ENCODE measurements around the gene NRDE2.

NRDE2 gene

GRCh38 chr14:90287791-90288190 is 44.0 kb downstream of the NRDE2 start:
- Histone ChIP-seq H3K4me3 (ENCODE audit: low read length) (no peak overlapping the region), H3K27ac (ENCODE audit: low read depth, low read length) (no peak overlapping the region), H3K4me1 (ENCODE audit: control insufficient read depth, insufficient read depth, low read length) (no peaks in the 10 kb centered on the region), H3K36me3 (ENCODE audit: control insufficient read depth, insufficient read depth, low read length) (peaks cover 29% of the 10 kb centered on the region), H3K27me3 (ENCODE audit: control insufficient read depth, insufficient read depth, low read length) (no peaks in the 10 kb centered on the region), H3K9ac (ENCODE audit: low read length) (no peak overlapping the region)

- Histone ChIP-seq H3K36me3 (ENCODE audit: control insufficient read depth, insufficient read depth, low read length) (peaks cover 11% of the 10 kb centered on the region), H3K9ac (ENCODE audit: low read length) (no peak overlapping the region), H3K4me1 (ENCODE audit: control insufficient read depth, insufficient read depth, low read length) (no peaks in the 10 kb centered on the region), H3K27me3 (ENCODE audit: control insufficient read depth, insufficient read depth, low read length) (no peaks in the 10 kb centered on the region), H3K4me3 (ENCODE audit: low read length) (no peak overlapping the region), H3K27ac (ENCODE audit: low read depth, low read length) (no peak overlapping the region)
Observed at GRCh38 chr14:90281756-90282155, 50.0 kb downstream of the NRDE2 start.

- H3K9ac ChIP-seq (ENCODE audit: low read length), result no peak overlapping the region
- no peaks in the 10 kb centered on the region for H3K4me1 ChIP-seq (ENCODE audit: control insufficient read depth, insufficient read depth, low read length)
- no peak overlapping the region for H3K4me3 ChIP-seq (ENCODE audit: low read length)
- no peaks in the 10 kb centered on the region for H3K27me3 ChIP-seq (ENCODE audit: control insufficient read depth, insufficient read depth, low read length)
- peaks cover 12% of the 10 kb centered on the region for H3K36me3 ChIP-seq (ENCODE audit: control insufficient read depth, insufficient read depth, low read length)
- no peak overlapping the region for H3K27ac ChIP-seq (ENCODE audit: low read depth, low read length)
Observed at GRCh38 chr14:90281261-90281660, 50.5 kb downstream of the NRDE2 start.

- peaks cover 12% of the 10 kb centered on the region for H3K36me3 ChIP-seq (ENCODE audit: control insufficient read depth, insufficient read depth, low read length)
- H3K4me3 ChIP-seq (ENCODE audit: low read length), result no peak overlapping the region
- H3K27ac ChIP-seq (ENCODE audit: low read depth, low read length), result no peak overlapping the region
- H3K9ac ChIP-seq (ENCODE audit: low read length), result no peak overlapping the region
- no peaks in the 10 kb centered on the region for H3K27me3 ChIP-seq (ENCODE audit: control insufficient read depth, insufficient read depth, low read length)
- no peaks in the 10 kb centered on the region for H3K4me1 ChIP-seq (ENCODE audit: control insufficient read depth, insufficient read depth, low read length)
Observed at GRCh38 chr14:90280096-90280495, 51.6 kb downstream of the NRDE2 start.

GRCh38 chr14:90278199-90279175 is 53.3 kb downstream of the NRDE2 start:
- Histone ChIP-seq H3K4me1 (ENCODE audit: control insufficient read depth, insufficient read depth, low read length) (no peaks in the 10 kb centered on the region), H3K9ac (ENCODE audit: low read length) (no peak overlapping the region), H3K27ac (ENCODE audit: low read depth, low read length) (no peak overlapping the region), H3K27me3 (ENCODE audit: control insufficient read depth, insufficient read depth, low read length) (no peaks in the 10 kb centered on the region), H3K4me3 (ENCODE audit: low read length) (no peak overlapping the region), H3K36me3 (ENCODE audit: control insufficient read depth, insufficient read depth, low read length) (peaks cover 14% of the 10 kb centered on the region)

GRCh38 chr14:90277581-90278198 is 54.1 kb downstream of the NRDE2 start:
- H3K9ac ChIP-seq (ENCODE audit: low read length), result no peak overlapping the region
- no peak overlapping the region for H3K4me3 ChIP-seq (ENCODE audit: low read length)
- no peak overlapping the region for H3K27ac ChIP-seq (ENCODE audit: low read depth, low read length)
- no peaks in the 10 kb centered on the region for H3K27me3 ChIP-seq (ENCODE audit: control insufficient read depth, insufficient read depth, low read length)
- H3K4me1 ChIP-seq (ENCODE audit: control insufficient read depth, insufficient read depth, low read length), result no peaks in the 10 kb centered on the region
- H3K36me3 ChIP-seq (ENCODE audit: control insufficient read depth, insufficient read depth, low read length), result peaks cover 17% of the 10 kb centered on the region

- H3K36me3 ChIP-seq (ENCODE audit: control insufficient read depth, insufficient read depth, low read length), result peaks cover 19% of the 10 kb centered on the region
- no peak overlapping the region for H3K9ac ChIP-seq (ENCODE audit: low read length)
- H3K4me3 ChIP-seq (ENCODE audit: low read length), result no peak overlapping the region
- no peaks in the 10 kb centered on the region for H3K4me1 ChIP-seq (ENCODE audit: control insufficient read depth, insufficient read depth, low read length)
- H3K27me3 ChIP-seq (ENCODE audit: control insufficient read depth, insufficient read depth, low read length), result no peaks in the 10 kb centered on the region
- H3K27ac ChIP-seq (ENCODE audit: low read depth, low read length), result no peak overlapping the region
Observed at GRCh38 chr14:90276646-90277367, 54.9 kb downstream of the NRDE2 start.

GRCh38 chr14:90275820-90276219 is 55.9 kb downstream of the NRDE2 start:
- no peaks in the 10 kb centered on the region for H3K4me1 ChIP-seq (ENCODE audit: control insufficient read depth, insufficient read depth, low read length)
- no peak overlapping the region for H3K27ac ChIP-seq (ENCODE audit: low read depth, low read length)
- no peak overlapping the region for H3K4me3 ChIP-seq (ENCODE audit: low read length)
- H3K36me3 ChIP-seq (ENCODE audit: control insufficient read depth, insufficient read depth, low read length), result peaks cover 19% of the 10 kb centered on the region
- no peak overlapping the region for H3K9ac ChIP-seq (ENCODE audit: low read length)
- no peaks in the 10 kb centered on the region for H3K27me3 ChIP-seq (ENCODE audit: control insufficient read depth, insufficient read depth, low read length)

- peaks cover 22% of the 10 kb centered on the region for H3K36me3 ChIP-seq (ENCODE audit: control insufficient read depth, insufficient read depth, low read length)
- no peaks in the 10 kb centered on the region for H3K4me1 ChIP-seq (ENCODE audit: control insufficient read depth, insufficient read depth, low read length)
- H3K27ac ChIP-seq (ENCODE audit: low read depth, low read length), result no peak overlapping the region
- H3K27me3 ChIP-seq (ENCODE audit: control insufficient read depth, insufficient read depth, low read length), result no peaks in the 10 kb centered on the region
- H3K9ac ChIP-seq (ENCODE audit: low read length), result no peak overlapping the region
- H3K4me3 ChIP-seq (ENCODE audit: low read length), result no peak overlapping the region
Observed at GRCh38 chr14:90275458-90275814, 56.3 kb downstream of the NRDE2 start.

GRCh38 chr14:90274808-90275457 is 56.8 kb downstream of the NRDE2 start:
- Histone ChIP-seq H3K4me1 (ENCODE audit: control insufficient read depth, insufficient read depth, low read length) (no peaks in the 10 kb centered on the region), H3K27ac (ENCODE audit: low read depth, low read length) (no peak overlapping the region), H3K27me3 (ENCODE audit: control insufficient read depth, insufficient read depth, low read length) (no peaks in the 10 kb centered on the region), H3K36me3 (ENCODE audit: control insufficient read depth, insufficient read depth, low read length) (peaks cover 27% of the 10 kb centered on the region), H3K9ac (ENCODE audit: low read length) (no peak overlapping the region), H3K4me3 (ENCODE audit: low read length) (no peak overlapping the region)

- Histone ChIP-seq H3K9ac (ENCODE audit: low read length) (no peak overlapping the region), H3K27me3 (ENCODE audit: control insufficient read depth, insufficient read depth, low read length) (no peaks in the 10 kb centered on the region), H3K27ac (ENCODE audit: low read depth, low read length) (no peak overlapping the region), H3K4me1 (ENCODE audit: control insufficient read depth, insufficient read depth, low read length) (no peaks in the 10 kb centered on the region), H3K36me3 (ENCODE audit: control insufficient read depth, insufficient read depth, low read length) (peaks cover 24% of the 10 kb centered on the region), H3K4me3 (ENCODE audit: low read length) (no peak overlapping the region)
Observed at GRCh38 chr14:90274019-90274418, 57.7 kb downstream of the NRDE2 start.

GRCh38 chr14:90273532-90273931 is 58.2 kb downstream of the NRDE2 start:
- Histone ChIP-seq H3K27me3 (ENCODE audit: control insufficient read depth, insufficient read depth, low read length) (no peaks in the 10 kb centered on the region), H3K4me3 (ENCODE audit: low read length) (no peak overlapping the region), H3K4me1 (ENCODE audit: control insufficient read depth, insufficient read depth, low read length) (no peaks in the 10 kb centered on the region), H3K27ac (ENCODE audit: low read depth, low read length) (no peak overlapping the region), H3K36me3 (ENCODE audit: control insufficient read depth, insufficient read depth, low read length) (peaks cover 25% of the 10 kb centered on the region), H3K9ac (ENCODE audit: low read length) (no peak overlapping the region)

Measured in rectal smooth muscle tissue (tissue), 1 donor.